HepG2 (cell line): ENCODE results near the gene WDR54. TPM values are rescaled to one million over a fixed set of nuclear protein-coding genes. Genes with fewer than 3 reads are reported as not detected.

Experiments used
- CERS6 ChIP-seq: sonication (generic); formaldehyde crosslinking; IDR thresholded peaks from 2 replicates; pipeline ENCODE4 v1.5.0; 2020; ENCODE audit warnings: missing genetic modification reagents
- ELF1 ChIP-seq: sonication (generic); formaldehyde crosslinking; IDR thresholded peaks from 2 replicates; pipeline ENCODE4 v1.4.0; 2020; ENCODE audit warnings: missing genetic modification reagents
- GATAD2A ChIP-seq: IDR thresholded peaks from 2 replicates; pipeline ENCODE4 v1.6.1; 2016
- MIXL1 ChIP-seq: IDR thresholded peaks from 2 replicates; pipeline ENCODE4 v1.6.1; 2016
- MNT ChIP-seq: fragments of 450-650 bp; IDR thresholded peaks from 2 replicates; pipeline ENCODE4 v1.6.1; 2016
- MXD3 ChIP-seq: IDR thresholded peaks from 2 replicates; pipeline ENCODE4 v1.6.1; 2016; ENCODE audit warnings: mild to moderate bottlenecking, missing biosample characterization, missing genetic modification reagents
- ONECUT2 ChIP-seq: sonication (generic); formaldehyde crosslinking; IDR thresholded peaks from 2 replicates; pipeline ENCODE4 v1.4.0; 2020; ENCODE audit warnings: missing genetic modification reagents
- RBFOX2 ChIP-seq: fragments of 200-400 bp; formaldehyde crosslinking; IDR thresholded peaks from 2 replicates; pipeline ENCODE4 v1.6.1; 2017; ENCODE audit warnings: low read depth, mild to moderate bottlenecking, low read length
- RNF2 ChIP-seq: fragments of 450-650 bp; conservative IDR thresholded peaks from 2 replicates; pipeline ENCODE4 v1.6.1; 2016; ENCODE audit warnings: low read depth
- RXRA ChIP-seq: sonication (generic); formaldehyde crosslinking; IDR thresholded peaks from 2 replicates; pipeline ENCODE4 v1.5.1; 2020; ENCODE audit warnings: missing genetic modification reagents
- SKI ChIP-seq: fragments of 450-650 bp; IDR thresholded peaks from one replicate; pipeline ENCODE4 v1.6.1; 2018; ENCODE audit warnings: mild to moderate bottlenecking; ENCODE audit not compliant: partially characterized antibody
- TFAP4 ChIP-seq: sonication (generic); IDR thresholded peaks from 2 replicates; pipeline ENCODE4 v1.6.1; 2016; ENCODE audit warnings: low read depth, borderline replicate concordance
- ZBTB7B ChIP-seq: sonication (generic); formaldehyde crosslinking; IDR thresholded peaks from 2 replicates; pipeline ENCODE4 v1.4.0; 2020; ENCODE audit warnings: missing genetic modification reagents
- ZNF274 ChIP-seq: sonication (generic); formaldehyde crosslinking; IDR thresholded peaks from 2 replicates; pipeline ENCODE4 v1.5.1; 2020; ENCODE audit warnings: mild to moderate bottlenecking, missing genetic modification reagents
- ZNF280D ChIP-seq: sonication (generic); formaldehyde crosslinking; IDR thresholded peaks from 2 replicates; pipeline ENCODE4 v1.5.1; 2020; ENCODE audit warnings: mild to moderate bottlenecking, missing genetic modification reagents
- ZNF350 ChIP-seq: sonication (generic); formaldehyde crosslinking; IDR thresholded peaks from 2 replicates; pipeline ENCODE4 v1.4.0; 2020; ENCODE audit warnings: mild to moderate bottlenecking, low read depth, missing genetic modification reagents, borderline replicate concordance
- ZNF597 ChIP-seq: sonication (generic); formaldehyde crosslinking; IDR thresholded peaks from 2 replicates; pipeline ENCODE4 v1.5.0; 2020; ENCODE audit warnings: missing genetic modification reagents
- ZNF614 ChIP-seq: IDR thresholded peaks from 2 replicates; pipeline ENCODE4 v1.6.1; 2018; ENCODE audit warnings: missing biosample characterization, missing genetic modification reagents, inconsistent platforms, borderline replicate concordance
- ZNF678 ChIP-seq: sonication (generic); formaldehyde crosslinking; IDR thresholded peaks from 2 replicates; pipeline ENCODE4 v1.4.0; 2020; ENCODE audit warnings: mild to moderate bottlenecking, missing genetic modification reagents
- ZNF691 ChIP-seq: sonication (generic); formaldehyde crosslinking; IDR thresholded peaks from 2 replicates; pipeline ENCODE4 v1.4.0; 2020; ENCODE audit warnings: missing genetic modification reagents, low read depth, mild to moderate bottlenecking, borderline replicate concordance
- ZNF703 ChIP-seq: sonication (generic); formaldehyde crosslinking; IDR thresholded peaks from 2 replicates; pipeline ENCODE4 v1.5.1; 2020; ENCODE audit warnings: missing genetic modification reagents, mild to moderate bottlenecking, moderate library complexity, borderline replicate concordance
- polyA plus RNA-seq, 8 experiments: library from polyadenylated mRNA; depleted of rRNA in 3 of 8; stranded (reverse) in 7 of 8; unstranded in 1 of 8; fragments of >200 nt; fragmentation: Illumina TruSeq in 4 of 8; extraction: Trizol in 4 of 8; gene quantifications; 2 replicates each; pipeline versions ENCODE4 v1.2.1 to v1.2.3, GENCODE V29; 2011 to 2016; ENCODE audit warnings: low read depth in 4 of 8, missing spikeins in 1 of 8, mixed read lengths in 1 of 8; ENCODE audit not compliant: insufficient read depth in 1 of 8
- total RNA-seq, 5 experiments: library from RNA; depleted of rRNA; stranded (reverse); fragments of >200 nt; fragmentation: Illumina TruSeq; extraction: Trizol; gene quantifications; 2 replicates each; pipeline ENCODE4 v1.2.3, GENCODE V29; 2016; ENCODE audit warnings: low read depth in 1 of 5

Gene WDR54
- total and polyA plus RNA-seq, 2 of the 13 experiments (the other 11 are each of a cell fraction or from before 2014, with no cell fraction given) = 2.0 to 17.3 TPM

GRCh38 chr2:74391580-74392448 is 29.7 kb upstream of the WDR54 start (continued):
- TF ChIP-seq CERS6 (no peak), ZNF280D (no peak), ZNF678 (no peak), RXRA (CRISPR knock-in tag) (peak; percentile 78), MNT (peak; percentile 11; the same call in 1 of the 2 replicates), ZNF691 (CRISPR knock-in tag) (no peak), ZNF350 (CRISPR knock-in tag) (peak; percentile 94), ELF1 (CRISPR knock-in tag) (peak; percentile 60; the same call in 1 of the 2 replicates), ONECUT2 (CRISPR knock-in tag) (0 out of 2 replicates have a peak, but pooled peaks have one; percentile 2), ZNF703 (CRISPR knock-in tag) (no peak), RNF2 (no peak), ZNF274 (peak; percentile 95), TFAP4 (peak; percentile 45; the same call in 1 of the 2 replicates), RBFOX2 (peak; percentile 90), ZNF597 (CRISPR knock-in tag) (no peak), ZBTB7B (CRISPR knock-in tag) (peak; percentile 98), MXD3 (CRISPR knock-in tag) (peak; percentile 64; the same call in 1 of the 2 replicates), GATAD2A (CRISPR knock-in tag) (peak; percentile 57), SKI (peak; percentile 48), ZNF614 (CRISPR knock-in tag) (peak; percentile 75), MIXL1 (CRISPR knock-in tag) (peak; percentile 53)
